Endothelial cell of umbilical vein (primary cell): ENCODE data around the gene ATOH7. TPM values are rescaled to one million over a fixed set of nuclear protein-coding genes. Genes with fewer than 3 reads are reported as not detected.

Source experiments
- BruUV-seq: library from RNA; stranded (reverse); fragments of 400-500 nt; replicated peaks from 2 replicates; lab custom pipeline; 2021; lab: Mats Ljungman, UMichigan
- CTCF ChIA-PET: fragments of 300-600, 350-600 bp; sonication (Branson Sonifier 250); formaldehyde crosslinking; loops from one replicate; lab custom pipeline; 2021; ENCODE audit warnings: antibody characterized with exemption, inconsistent platforms; lab: Charles Lee
- POLR2A ChIA-PET: fragments of 300-600, 350-600 bp; sonication (Branson Sonifier 250); formaldehyde crosslinking; loops from one replicate; lab custom pipeline; 2021; ENCODE audit warnings: antibody characterized with exemption, inconsistent platforms; lab: Charles Lee
- DNase-seq: peaks from one replicate; pipeline ENCODE4 v3.0.0-alpha.2; 2011; ENCODE audit warnings: low read depth, low spot score
- FAIRE-seq: peaks from 2 replicates; lab custom pipeline; 2011; peaks lifted over from hg19 to GRCh38; lab: Jason Lieb, UNC
- H2AFZ ChIP-seq: 2 replicates; pipeline ENCODE4 v1.6.0; 2012; ENCODE audit warnings: low read depth, low read length, control low read depth, inconsistent platforms
- H3K27ac ChIP-seq: 2 replicates; pipeline ENCODE4 v1.5.1; 2011; ENCODE audit warnings: low read depth, mild to moderate bottlenecking, control low read depth, low read length, moderate library complexity; ENCODE audit not compliant: insufficient read depth
- H3K27me3 ChIP-seq, 2 experiments: 2 replicates each; pipeline versions ENCODE4 v1.6.0 to v1.6.1; 2011; ENCODE audit warnings: low read length in 2 of 2, mixed read lengths in 1 of 2; ENCODE audit not compliant: control insufficient read depth in 2 of 2, insufficient read depth in 2 of 2
- H3K36me3 ChIP-seq, 2 experiments: 2 replicates in 1 of 2; 3 replicates in 1 of 2; pipeline ENCODE4 v1.5.1; 2011; ENCODE audit warnings: low read length in 2 of 2, mild to moderate bottlenecking in 1 of 2, moderate library complexity in 1 of 2; ENCODE audit not compliant: control insufficient read depth in 2 of 2, insufficient read depth in 2 of 2; ENCODE audit errors: extremely low read depth in 1 of 2
- H3K4me1 ChIP-seq: 3 replicates; pipeline ENCODE4 v1.5.1; 2011; ENCODE audit warnings: mild to moderate bottlenecking, low read length; ENCODE audit not compliant: control insufficient read depth, insufficient read depth; ENCODE audit errors: extremely low read depth
- H3K4me2 ChIP-seq: 2 replicates; pipeline ENCODE4 v1.6.1; 2011; ENCODE audit warnings: low read length, control low read depth, mixed read lengths; ENCODE audit not compliant: insufficient read depth
- H3K4me3 ChIP-seq, 3 experiments: fragments of 200-600 bp in 1 of 3; sonication (generic), shearing (Covaris generic) in 1 of 3; replicated peaks in 1 of 3; 2 replicates each; pipeline ENCODE4 v1.5.1; 2011 to 2016; ENCODE audit warnings: control low read depth in 3 of 3, low read length in 3 of 3, mild to moderate bottlenecking in 2 of 3, inconsistent platforms in 1 of 3, low read depth in 1 of 3, moderate library complexity in 1 of 3; ENCODE audit not compliant: insufficient read depth in 1 of 3
- H3K79me2 ChIP-seq: 2 replicates; pipeline ENCODE4 v1.6.0; 2012; ENCODE audit warnings: low read length, inconsistent platforms; ENCODE audit not compliant: control insufficient read depth, insufficient read depth
- H3K9ac ChIP-seq: replicated peaks from 2 replicates; pipeline ENCODE3; 2011; ENCODE audit warnings: low read length, control low read depth; ENCODE audit not compliant: insufficient read depth; ENCODE audit errors: extremely low read depth
- H3K9me1 ChIP-seq: replicated peaks from 3 replicates; pipeline ENCODE4 v1.6.0; 2011; ENCODE audit warnings: mild to moderate bottlenecking, low read length; ENCODE audit not compliant: control insufficient read depth, insufficient read depth; ENCODE audit errors: extremely low read depth
- H3K9me3 ChIP-seq: replicated peaks from 2 replicates; pipeline ENCODE4 v1.5.1; 2012; ENCODE audit warnings: low read length, inconsistent platforms; ENCODE audit not compliant: control insufficient read depth, insufficient read depth
- H4K20me1 ChIP-seq: replicated peaks from 2 replicates; pipeline ENCODE3; 2011; ENCODE audit warnings: mild to moderate bottlenecking, low read length; ENCODE audit not compliant: control insufficient read depth, insufficient read depth; ENCODE audit errors: extremely low read depth
- CTCF ChIP-seq, 2 donors: IDR thresholded peaks; 1 replicate in 1 of 2; 2 replicates in 1 of 2; pipeline ENCODE4 v1.5.1; 2011; ENCODE audit warnings: low read length in 2 of 2, mild to moderate bottlenecking in 2 of 2, moderate library complexity in 2 of 2, control low read depth in 1 of 2, inconsistent platforms in 1 of 2, low read depth in 1 of 2; ENCODE audit not compliant: insufficient read depth in 1 of 2; ENCODE audit errors: extremely low read depth in 1 of 2
- EZH2 ChIP-seq: IDR thresholded peaks from 2 replicates; pipeline ENCODE4 v1.6.1; 2012; ENCODE audit warnings: borderline replicate concordance, low read depth, mild to moderate bottlenecking, moderate library complexity, low read length, inconsistent platforms; ENCODE audit not compliant: severe bottlenecking
- FOS ChIP-seq: IDR thresholded peaks from 2 replicates; pipeline ENCODE4 v1.6.1; 2011; ENCODE audit warnings: mild to moderate bottlenecking, low read length, moderate library complexity, borderline replicate concordance; ENCODE audit not compliant: insufficient read depth
- GATA2 ChIP-seq: IDR thresholded peaks from 2 replicates; pipeline ENCODE4 v1.7.0; 2011; ENCODE audit warnings: low read depth, mild to moderate bottlenecking, moderate library complexity, mixed read lengths, low read length; ENCODE audit not compliant: insufficient read length, insufficient read depth
- JUN ChIP-seq: IDR thresholded peaks from 2 replicates; pipeline ENCODE4 v1.6.1; 2011; ENCODE audit warnings: borderline replicate concordance, low read depth; ENCODE audit not compliant: insufficient read length, insufficient read depth
- MYC ChIP-seq: IDR thresholded peaks from one replicate; pipeline ENCODE4 v1.6.1; 2011; ENCODE audit warnings: mild to moderate bottlenecking, low read depth, low read length
- POLR2A ChIP-seq: IDR thresholded peaks from 2 replicates; pipeline ENCODE4 v1.6.1; 2012; ENCODE audit warnings: low read depth, mild to moderate bottlenecking, control low read depth, low read length
- POLR2AphosphoS5 ChIP-seq: IDR thresholded peaks from 2 replicates; pipeline ENCODE4 v1.6.1; 2012; ENCODE audit warnings: low read depth, mild to moderate bottlenecking, control low read depth, low read length, moderate library complexity; ENCODE audit not compliant: insufficient read depth
- dilution Hi-C: fragments of 300-500 bp; cut with MboI; formaldehyde crosslinking; loops from one replicate; pipeline ENCODE4 v1.15.0; 2019; ENCODE audit warnings: low sequenced_read_pairs; ENCODE audit not compliant: extremely low pct_ligation_motif_present
- intact Hi-C: fragments of 100-400 bp; cut with micrococcal nuclease; formaldehyde crosslinking; loops from one replicate; pipeline ENCODE4 v1.10.0; 2022
- polyA plus RNA-seq, 4 experiments: library from polyadenylated mRNA; depleted of rRNA in 3 of 4; stranded (reverse) in 3 of 4; unstranded in 1 of 4; fragments of >200 nt; gene quantifications; 2 replicates each; pipeline versions ENCODE4 v1.2.1 to v1.2.3, GENCODE V29; 2011 to 2012; ENCODE audit warnings: missing spikeins in 1 of 4
- total RNA-seq: library from RNA; stranded (reverse); gene quantifications from 2 replicates; pipeline ENCODE4 v1.2.3, GENCODE V29; 2021
- TF ChIP-seq, protein P1 (sequence below): IDR thresholded peaks from 2 replicates; pipeline ENCODE4 v1.6.1; 2011; ENCODE audit not compliant: insufficient read depth, insufficient read length

Gene ATOH7
- total and polyA plus RNA-seq, 2 donors (not counting 3 experiments of a cell fraction or from before 2014, with no cell fraction given), result not detected

DNA sequence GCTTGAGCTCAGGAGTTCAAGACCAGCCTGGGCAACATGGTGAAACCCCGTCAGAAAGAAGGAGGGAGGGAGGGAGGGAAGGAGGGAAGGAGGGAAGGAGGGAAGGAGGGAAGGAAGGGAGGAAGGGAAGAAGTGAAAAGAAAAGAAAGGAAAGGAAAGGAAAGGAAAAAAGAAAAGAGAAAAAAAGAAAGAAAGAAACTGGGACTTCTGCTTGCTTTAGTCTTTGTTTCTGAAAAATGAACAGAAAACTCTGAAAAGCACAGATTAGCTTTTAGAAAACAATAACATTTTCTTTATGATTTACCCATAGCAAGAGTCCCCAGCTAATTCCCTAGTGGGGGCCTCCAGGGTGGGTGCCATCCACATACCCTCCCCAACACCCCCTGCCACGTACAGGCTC is 46.8 kb downstream of the ATOH7 start:
- no peaks in the 10 kb centered on the region for H3K79me2 ChIP-seq
- TF ChIP-seq MYC (no peak), POLR2AphosphoS5 (no peak), JUN (no peak)
- no peak overlapping the region for H3K9ac ChIP-seq
- H3K4me2 ChIP-seq, result no peak overlapping the region
- H3K4me1 ChIP-seq, result peaks cover 7% of the 10 kb centered on the region
- no peak overlapping the region for H3K4me3 ChIP-seq
- H3K27me3 ChIP-seq, result peaks cover 7% of the 10 kb centered on the region in 2 experiments
- FAIRE-seq, result no peak
- H4K20me1 ChIP-seq, result no peaks in the 10 kb centered on the region
- BruUV-seq, result no TSS peak
- H3K9me3 ChIP-seq, result no peaks in the 10 kb centered on the region
- DNase-seq, result no peak
- intact Hi-C loops (no loop called here), dilution Hi-C loops (no loop called here)
- no peak overlapping the region for H3K27ac ChIP-seq
- H2AFZ ChIP-seq, result peak overlapping the region; percentile 93
- no peaks in the 10 kb centered on the region for H3K36me3 ChIP-seq
- ChIA-PET CTCF (interaction anchor here (0.9 to 1.0 kb wide), 3 partner anchors 28 to 397 kb away, joined by 3 to 7 read pairs (median 3); no protein-coding TSS in a partner anchor), POLR2A (no interaction called here)
- H3K9me1 ChIP-seq, result no peaks in the 10 kb centered on the region

GRCh38 chr10:68184546-68184945 is 47.4 kb downstream of the ATOH7 start:
- no peak for TF ChIP-seq GATA2
- TF ChIP-seq, protein P1, sequence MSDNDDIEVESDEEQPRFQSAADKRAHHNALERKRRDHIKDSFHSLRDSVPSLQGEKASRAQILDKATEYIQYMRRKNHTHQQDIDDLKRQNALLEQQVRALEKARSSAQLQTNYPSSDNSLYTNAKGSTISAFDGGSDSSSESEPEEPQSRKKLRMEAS, result no peak
- no peak for TF ChIP-seq POLR2A
- no peak for TF ChIP-seq CTCF (IDR thresholded peaks at IDR 0.05; ENCODE audit: extremely low read depth in 1 of 2, insufficient read depth in 1 of 2, low read depth in 1 of 2, low read length in 2 of 2)
- no peak for TF ChIP-seq EZH2
- TF ChIP-seq FOS, result no peak
- no peak for TF ChIP-seq POLR2AphosphoS5
- intact Hi-C loops (no loop called here), dilution Hi-C loops (no loop called here)
- Histone ChIP-seq H4K20me1 (no peaks in the 10 kb centered on the region), H3K4me2 (peak overlapping the region; percentile 80), H3K27ac (no peak overlapping the region), H2AFZ (peak overlapping the region; percentile 93), H3K27me3 (peaks cover 7% of the 10 kb centered on the region in 2 experiments), H3K9me1 (no peaks in the 10 kb centered on the region), H3K36me3 (no peaks in the 10 kb centered on the region), H3K79me2 (no peaks in the 10 kb centered on the region), H3K9me3 (no peaks in the 10 kb centered on the region), H3K4me3 (peak overlapping the region in 1 of 3 experiments; percentile 26), H3K4me1 (peaks cover 7% of the 10 kb centered on the region), H3K9ac (no peak overlapping the region)
- FAIRE-seq, result peak; percentile 81
- ChIA-PET CTCF (interaction anchor here (0.8 to 2.2 kb wide), 6 partner anchors 9 to 396 kb away, joined by 3 to 7 read pairs (median 3); no protein-coding TSS in a partner anchor), POLR2A (no interaction called here)
- no TSS peak for BruUV-seq
- DNase-seq, result peak; percentile 74
